Measurements from ENCODE around the gene PARD3B.

Gene PARD3B

GRCh38 chr2:204825681-204826080 is 280.4 kb downstream of the PARD3B start:
- H3K4me3 ChIP-seq (replicated peaks; ENCODE audit: low read depth, low read length): no peak overlapping the region
- TF ChIP-seq CTCF (IDR thresholded peaks at IDR 0.05; ENCODE audit: insufficient read depth, low read length, poor library complexity, severe bottlenecking): no peak
- DNase-seq (ENCODE audit: extremely low read depth, insufficient read length): no peak
- H3K27me3 ChIP-seq (replicated peaks; ENCODE audit: control insufficient read depth, insufficient read depth, low read length): no peaks in the 10 kb centered on the region
- H3K36me3 ChIP-seq (ENCODE audit: control insufficient read depth, insufficient read depth, low read length): no peaks in the 10 kb centered on the region

- Histone ChIP-seq H3K27me3 (replicated peaks; ENCODE audit: control insufficient read depth, insufficient read depth, low read length) (no peaks in the 10 kb centered on the region), H3K4me3 (replicated peaks; ENCODE audit: low read depth, low read length) (no peak overlapping the region), H3K36me3 (ENCODE audit: control insufficient read depth, insufficient read depth, low read length) (no peaks in the 10 kb centered on the region)
- no peak for DNase-seq (ENCODE audit: extremely low read depth, insufficient read length)
- no peak for TF ChIP-seq CTCF (IDR thresholded peaks at IDR 0.05; ENCODE audit: insufficient read depth, low read length, poor library complexity, severe bottlenecking)
Measured at GRCh38 chr2:204827701-204828590, 282.7 kb downstream of the PARD3B start.

- TF ChIP-seq CTCF (IDR thresholded peaks at IDR 0.05; ENCODE audit: insufficient read depth, low read length, poor library complexity, severe bottlenecking): no peak
- no peaks in the 10 kb centered on the region for H3K36me3 ChIP-seq (ENCODE audit: control insufficient read depth, insufficient read depth, low read length)
- no peak for DNase-seq (ENCODE audit: extremely low read depth, insufficient read length)
- H3K4me3 ChIP-seq (replicated peaks; ENCODE audit: low read depth, low read length): no peak overlapping the region
- no peaks in the 10 kb centered on the region for H3K27me3 ChIP-seq (replicated peaks; ENCODE audit: control insufficient read depth, insufficient read depth, low read length)
Measured at GRCh38 chr2:204834716-204835384, 289.6 kb downstream of the PARD3B start.

- no peak overlapping the region for H3K4me3 ChIP-seq (replicated peaks; ENCODE audit: low read depth, low read length)
- no peak for TF ChIP-seq CTCF (IDR thresholded peaks at IDR 0.05; ENCODE audit: insufficient read depth, low read length, poor library complexity, severe bottlenecking)
- H3K27me3 ChIP-seq (replicated peaks; ENCODE audit: control insufficient read depth, insufficient read depth, low read length): no peaks in the 10 kb centered on the region
- no peak for DNase-seq (ENCODE audit: extremely low read depth, insufficient read length)
- no peaks in the 10 kb centered on the region for H3K36me3 ChIP-seq (ENCODE audit: control insufficient read depth, insufficient read depth, low read length)
Measured at GRCh38 chr2:204835786-204836185, 290.5 kb downstream of the PARD3B start.

GRCh38 chr2:204840504-204840903 is 295.2 kb downstream of the PARD3B start:
- Histone ChIP-seq H3K4me3 (replicated peaks; ENCODE audit: low read depth, low read length) (no peak overlapping the region), H3K36me3 (ENCODE audit: control insufficient read depth, insufficient read depth, low read length) (no peaks in the 10 kb centered on the region), H3K27me3 (replicated peaks; ENCODE audit: control insufficient read depth, insufficient read depth, low read length) (no peaks in the 10 kb centered on the region)
- TF ChIP-seq CTCF (IDR thresholded peaks at IDR 0.05; ENCODE audit: insufficient read depth, low read length, poor library complexity, severe bottlenecking): no peak
- no peak for DNase-seq (ENCODE audit: extremely low read depth, insufficient read length)
